HG02884 (cell line): Measurements from ENCODE around the gene PDYN.

Experiments
- ATAC-seq: cut with Tn5 transposase; IDR thresholded peaks from one replicate; pipeline ENCODE4 v1.9.1; 2021; ENCODE audit warnings: mild to moderate bottlenecking, moderate library complexity; ENCODE audit not compliant: unreplicated experiment

Gene PDYN

DNA sequence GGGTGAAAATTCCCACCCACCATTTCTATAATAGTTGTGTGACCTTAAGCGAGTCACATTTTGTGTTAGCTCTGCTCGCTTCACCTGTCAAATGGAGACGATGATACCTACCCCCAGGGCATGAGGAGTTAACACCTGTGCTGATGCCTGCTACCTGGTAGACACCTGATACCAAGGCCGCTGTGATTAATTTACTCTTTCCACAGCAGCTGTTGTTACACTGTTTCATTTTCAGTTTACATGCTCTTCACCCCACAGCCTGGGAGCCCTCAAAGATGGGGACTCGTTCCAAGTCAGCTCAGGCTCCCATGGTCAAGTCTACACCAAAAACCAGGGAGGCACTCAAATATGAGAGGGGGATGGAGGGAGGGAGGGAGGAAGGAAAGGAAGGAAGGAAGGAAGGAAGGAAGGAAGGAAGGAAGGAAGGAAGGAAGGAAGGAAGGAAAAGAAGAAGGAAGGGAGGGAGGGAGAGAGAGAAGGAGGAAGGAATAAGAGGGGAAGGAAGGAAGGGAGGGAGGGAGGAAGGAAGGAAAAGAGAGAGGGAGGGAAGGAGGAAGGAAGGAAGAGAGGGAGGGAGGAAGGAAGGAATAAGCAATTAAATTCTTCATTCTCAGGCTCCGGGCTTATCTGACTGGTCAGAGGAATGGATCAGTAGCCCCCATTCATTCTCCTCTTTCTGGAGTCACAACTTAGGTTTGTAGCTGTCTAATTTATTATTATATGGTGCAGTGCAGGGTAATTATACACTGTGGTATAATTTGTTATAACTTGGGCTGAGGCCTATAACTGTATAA is 40.9 kb downstream of the PDYN start:
- no peak for ATAC-seq

DNA sequence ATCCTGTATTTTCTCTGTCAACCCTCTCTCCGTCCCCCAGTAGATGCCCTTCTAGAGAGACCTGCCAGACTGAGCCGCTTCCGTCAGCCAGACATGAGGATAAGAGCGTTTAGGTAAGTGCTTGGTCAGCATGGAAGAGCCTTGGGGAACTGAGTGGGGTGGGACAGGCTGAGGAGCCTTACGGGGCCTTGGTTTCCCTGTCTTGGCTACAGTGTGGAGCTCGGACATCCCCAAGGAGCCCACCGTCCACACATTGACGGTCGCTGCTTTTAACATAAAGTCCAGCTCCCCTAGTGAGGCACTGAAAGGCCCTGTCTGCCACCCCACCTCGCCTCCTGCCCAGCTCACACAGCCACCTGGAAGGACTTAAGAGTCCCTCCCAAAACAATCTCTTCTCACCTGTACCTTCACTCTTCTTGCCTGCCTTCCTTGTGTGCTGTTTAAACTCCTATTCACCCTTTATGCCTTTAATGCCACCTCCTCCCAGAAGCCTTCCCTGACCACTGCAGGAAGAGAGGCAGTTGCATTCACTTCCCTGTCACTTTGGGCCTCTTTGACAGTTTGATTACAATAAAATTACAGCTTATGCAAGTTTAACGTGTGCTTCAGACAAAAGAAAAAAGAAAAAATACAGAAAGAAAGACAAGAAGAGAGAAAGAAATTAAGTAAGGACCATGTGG is 42.3 kb downstream of the PDYN start:
- no peak for ATAC-seq

DNA sequence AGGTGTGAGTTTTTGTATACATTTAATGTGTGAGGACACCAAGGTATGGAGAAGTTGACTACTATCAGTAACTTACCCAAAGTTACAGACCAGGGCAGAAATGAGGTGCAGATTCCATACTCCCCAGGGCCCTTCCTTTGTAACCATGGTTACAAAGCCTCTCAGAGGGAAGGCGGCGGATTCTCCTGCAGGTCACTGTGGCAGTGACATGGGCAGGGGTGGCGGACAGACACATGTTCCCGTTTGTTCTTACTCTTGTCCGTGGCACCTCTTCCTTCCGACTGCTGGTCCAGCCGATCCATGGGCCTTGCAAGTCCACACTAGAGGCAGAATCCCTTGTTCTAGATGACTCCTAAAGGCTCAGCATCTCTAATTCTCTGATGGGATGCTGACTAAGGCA is 43.0 kb downstream of the PDYN start:
- ATAC-seq: no peak

DNA sequence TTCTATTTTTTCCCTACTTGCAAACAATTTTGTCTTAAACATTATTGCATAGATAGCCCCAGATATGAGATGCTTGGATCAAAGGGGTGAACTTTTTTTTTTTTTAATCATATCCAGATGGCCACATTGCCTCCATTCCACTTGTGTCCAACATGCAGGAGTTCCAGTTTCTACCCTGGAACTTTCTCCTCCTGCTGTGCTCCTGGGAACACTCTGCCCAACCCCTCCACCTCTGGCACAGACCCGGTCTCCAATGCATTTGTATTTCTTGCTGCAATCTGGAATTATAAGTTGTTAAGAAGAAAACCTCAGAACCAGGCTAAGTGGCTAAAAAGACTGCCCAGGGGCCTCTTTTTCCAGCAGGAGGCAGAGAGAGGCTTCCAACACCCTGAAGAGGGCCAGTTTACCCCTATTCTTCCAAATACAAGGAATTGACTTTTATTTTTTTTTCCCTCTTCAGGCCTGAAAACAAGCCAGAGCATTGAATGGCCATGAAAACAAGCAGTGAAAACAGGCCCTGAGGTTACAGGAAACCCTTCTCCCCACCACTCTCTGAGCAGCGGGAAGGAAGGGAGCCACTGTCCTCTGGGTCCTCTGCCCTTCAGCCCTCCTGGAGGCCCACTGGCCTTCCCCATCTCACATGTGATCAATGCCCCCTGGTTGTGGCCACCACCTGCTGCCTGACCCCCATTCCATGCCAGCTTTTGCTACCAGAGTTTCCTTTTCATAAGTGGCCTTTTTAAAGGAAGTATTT is 44.3 kb downstream of the PDYN start:
- no peak for ATAC-seq

DNA sequence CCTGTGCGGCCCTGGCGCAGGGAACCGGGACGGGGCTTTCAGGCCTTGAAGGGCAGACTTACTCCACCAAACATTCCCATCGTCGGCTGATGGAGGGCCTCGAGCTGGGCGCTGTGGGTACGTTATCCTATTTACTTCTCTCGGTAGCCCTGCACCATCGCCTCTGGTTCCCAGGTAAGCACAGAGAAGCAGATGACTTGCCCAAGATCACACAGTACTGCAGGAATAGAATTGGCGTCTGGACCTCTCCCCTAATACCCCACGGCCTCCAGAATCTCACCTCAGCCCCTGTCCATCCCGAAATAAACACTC is 46.4 kb downstream of the PDYN start:
- ATAC-seq: no peak

DNA sequence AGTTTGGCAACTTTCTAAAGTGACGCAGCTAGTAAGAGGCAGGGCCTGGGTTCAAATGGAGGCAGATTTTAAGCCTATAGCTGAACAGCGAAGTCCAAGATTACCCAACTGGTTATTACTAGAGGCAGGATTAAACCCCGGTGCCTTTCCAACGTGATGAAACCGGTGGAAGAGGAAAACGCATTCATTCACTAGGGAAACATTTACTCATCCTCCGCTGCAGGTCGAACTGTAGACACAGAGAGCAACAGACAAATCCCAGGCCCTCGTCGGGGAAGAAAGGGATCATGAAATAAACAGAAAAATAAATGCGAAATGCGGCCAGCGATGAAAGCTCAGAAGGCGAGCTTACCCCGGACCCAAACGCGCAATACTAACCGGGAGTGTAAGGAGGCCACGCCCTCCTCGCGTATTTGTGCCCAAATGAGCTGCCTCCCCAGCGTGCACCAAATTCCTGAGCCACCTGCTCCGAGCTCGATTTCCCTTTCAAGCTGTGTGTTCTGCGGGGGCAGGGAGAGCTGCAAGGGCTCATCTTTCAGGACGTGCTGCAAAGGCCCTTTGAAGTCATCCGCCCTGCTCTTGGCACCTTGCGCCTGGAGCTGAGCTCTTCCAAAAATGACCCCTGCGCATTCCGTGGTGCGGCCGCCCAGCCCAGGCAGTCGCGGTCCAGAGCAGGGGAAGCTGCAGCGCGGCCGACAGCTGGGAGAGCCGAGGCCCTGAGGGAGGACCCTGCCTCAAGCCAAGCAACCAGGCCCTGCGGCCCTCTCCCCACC is 46.9 kb downstream of the PDYN start:
- ATAC-seq: no peak

DNA sequence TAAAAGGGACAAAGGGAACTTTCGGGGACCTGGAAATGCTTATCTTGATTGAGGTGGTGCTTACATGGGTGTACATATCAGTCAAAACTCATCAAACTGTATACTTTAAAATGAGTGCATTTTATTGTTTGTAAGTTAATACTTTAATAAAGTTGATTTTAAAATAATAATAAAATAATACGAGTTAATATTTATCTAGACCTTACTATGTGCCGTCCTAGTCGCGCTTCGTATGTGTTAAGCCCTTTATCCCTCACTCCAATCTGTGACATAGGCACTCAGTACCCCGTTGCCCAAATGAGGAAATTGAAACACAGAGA is 47.5 kb downstream of the PDYN start:
- no peak for ATAC-seq

DNA sequence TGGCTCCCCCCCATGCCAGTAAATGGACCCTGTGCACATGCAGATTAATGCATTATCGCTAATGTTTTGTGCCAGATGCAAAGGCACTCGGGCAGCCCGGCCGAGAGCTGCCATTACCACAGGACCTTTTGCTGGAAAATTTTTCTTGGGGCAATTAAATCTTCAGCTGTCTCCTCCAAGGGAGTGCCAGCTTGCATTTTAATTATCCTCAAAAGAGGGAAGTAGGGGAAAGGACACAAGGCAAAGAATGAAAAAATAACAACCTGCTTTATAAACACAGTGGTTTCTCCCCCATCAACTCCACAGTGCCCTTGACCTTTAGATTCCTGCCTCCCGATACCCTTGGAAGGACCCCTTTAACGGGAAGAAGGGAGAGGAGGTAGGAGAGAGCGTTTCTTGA is 48.2 kb downstream of the PDYN start:
- ATAC-seq: no peak

DNA sequence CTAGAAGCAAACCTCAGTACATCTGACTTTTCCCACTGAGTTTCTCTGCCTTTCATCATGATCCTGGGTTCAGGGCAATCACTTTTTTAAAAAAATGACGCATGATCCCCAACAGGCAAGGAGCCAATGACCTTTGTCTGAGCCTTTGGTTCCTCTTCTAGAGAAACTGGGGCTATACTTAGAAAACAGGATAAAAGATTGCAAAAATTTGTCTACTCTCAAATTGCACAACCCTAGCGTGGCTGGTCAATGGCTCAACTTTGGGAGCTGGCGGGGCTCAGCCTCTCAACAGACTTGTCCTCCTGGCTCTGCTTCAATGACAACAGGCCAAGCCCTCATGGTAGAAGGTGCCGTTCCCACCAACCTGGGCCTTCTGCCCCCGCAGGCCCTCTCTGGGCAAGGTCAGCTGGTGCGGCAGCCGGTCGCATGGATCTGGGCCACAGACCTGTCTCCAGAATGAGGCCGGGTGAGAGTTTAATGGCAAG is 48.7 kb downstream of the PDYN start:
- ATAC-seq: no peak

DNA sequence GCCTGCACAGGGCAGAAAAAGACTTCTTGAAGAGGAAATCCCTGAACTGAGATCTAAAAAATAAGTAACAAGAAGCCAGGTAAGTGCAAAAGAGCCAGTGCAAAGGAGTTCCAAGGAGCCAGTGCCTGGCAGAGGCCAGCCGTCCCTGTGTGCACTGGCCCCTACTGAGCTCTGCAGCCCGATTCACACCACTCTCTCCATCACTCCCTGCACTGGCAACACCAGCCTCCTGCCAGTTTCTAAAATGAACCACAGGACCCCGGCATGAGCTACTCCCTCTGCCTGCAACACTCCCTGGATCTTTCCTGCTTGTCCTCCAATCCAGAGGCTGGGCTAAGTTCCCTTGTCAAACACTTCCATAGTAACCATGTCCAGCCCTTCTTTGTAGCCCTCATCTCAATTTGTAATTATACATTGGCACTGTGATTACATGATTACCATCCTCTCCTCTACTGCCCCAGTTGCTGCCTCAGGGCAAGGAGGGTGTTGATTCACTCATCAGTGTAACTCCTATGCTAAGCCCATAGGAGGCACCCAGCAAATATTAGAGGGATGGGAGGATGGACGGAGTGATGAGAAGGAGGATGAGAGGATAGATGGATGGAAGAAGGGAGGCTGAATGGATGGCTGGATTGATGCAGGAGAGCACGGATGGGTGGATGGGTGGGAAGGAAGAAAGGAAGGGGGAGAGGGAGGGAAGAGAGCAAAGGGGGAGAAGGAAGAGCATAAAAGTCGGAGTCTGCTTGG is 49.3 kb downstream of the PDYN start:
- no peak for ATAC-seq

DNA sequence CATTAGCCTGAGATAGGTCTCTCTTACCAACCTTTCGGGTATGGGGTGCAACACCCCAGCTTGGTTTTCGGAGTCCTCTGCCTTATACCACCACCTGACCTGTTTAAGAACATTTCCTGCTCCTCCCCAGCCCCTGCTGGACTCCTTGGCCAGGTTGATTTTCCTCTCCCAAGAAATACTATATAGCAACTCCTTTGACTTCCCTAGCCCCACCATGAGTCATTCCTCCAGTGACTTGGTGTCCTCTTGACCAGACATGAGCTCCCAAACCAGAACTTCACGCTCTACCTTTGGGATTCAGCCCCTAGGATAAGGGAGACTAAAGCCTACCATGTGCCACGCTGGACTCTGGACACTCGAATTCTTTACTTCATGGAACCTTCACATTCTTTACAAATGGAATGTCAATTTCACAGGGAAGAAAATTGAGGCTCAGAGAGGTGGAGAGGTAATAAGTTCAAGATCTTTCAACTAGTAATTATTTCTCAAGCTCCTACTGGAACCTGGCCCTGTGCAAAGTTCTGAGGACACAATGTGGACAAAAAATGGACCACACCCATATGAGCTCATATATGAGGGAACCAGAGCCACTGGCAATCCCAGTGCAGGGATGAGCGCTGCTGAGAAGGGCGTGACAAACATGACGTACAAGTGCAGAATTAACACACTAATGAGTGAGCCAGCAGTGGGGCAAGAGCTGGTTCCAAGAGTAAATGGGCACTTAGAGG is 50.4 kb downstream of the PDYN start:
- ATAC-seq: no peak

DNA sequence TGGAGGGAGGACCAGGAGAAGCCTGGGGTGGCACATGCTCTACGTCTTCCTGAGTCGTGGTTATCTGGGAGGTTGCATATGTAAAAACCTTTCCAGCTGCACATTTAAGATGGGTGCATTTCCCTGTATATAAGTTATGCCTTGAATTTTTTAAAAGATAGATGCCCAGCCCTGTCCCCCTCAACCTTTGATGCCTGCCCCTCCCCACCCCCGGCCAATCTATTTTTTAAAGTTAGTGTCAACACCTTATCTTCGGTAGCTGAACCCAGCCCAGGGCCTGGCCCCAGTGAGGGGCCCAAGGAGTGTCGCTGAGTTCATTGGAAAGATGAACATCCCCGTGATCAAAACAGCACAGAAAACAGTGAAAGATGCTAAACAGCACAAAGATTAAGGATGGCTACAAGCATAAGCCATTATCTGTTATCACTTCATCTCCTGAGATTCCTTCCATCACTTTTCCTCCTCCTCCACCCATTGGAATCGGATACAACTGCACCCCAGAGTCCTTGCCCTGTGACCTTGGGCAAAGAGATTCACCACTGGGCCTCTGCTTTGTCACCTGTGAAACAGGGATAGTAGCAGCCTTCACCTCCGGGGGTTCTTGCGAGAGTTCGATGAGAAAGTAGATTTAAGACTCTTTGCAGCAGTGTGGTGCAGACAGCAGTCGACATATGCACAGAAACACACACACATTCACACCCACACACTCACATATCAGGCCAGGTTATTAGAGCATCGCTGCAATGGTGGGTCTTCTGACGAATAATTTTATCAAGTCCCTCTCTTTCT is 51.2 kb downstream of the PDYN start:
- ATAC-seq: no peak

DNA sequence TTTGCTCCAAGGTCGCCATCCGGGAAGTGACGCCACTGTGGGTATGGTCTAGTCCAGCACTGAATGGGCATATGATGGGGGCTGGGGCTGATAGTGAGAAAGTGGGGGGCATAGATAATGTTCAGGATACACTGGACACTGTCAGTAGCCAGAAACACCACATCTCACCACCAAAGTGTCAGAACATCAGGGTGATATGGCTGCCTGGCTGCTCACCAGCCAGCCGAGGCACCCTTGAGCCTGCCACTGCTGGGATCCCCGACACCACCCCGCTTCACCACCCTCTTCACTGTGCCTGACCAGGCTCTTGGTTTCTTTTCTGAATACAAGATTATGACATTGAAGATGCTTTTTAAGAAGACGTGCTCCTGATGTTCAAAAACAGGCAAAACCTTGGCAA is 51.8 kb downstream of the PDYN start:
- no peak for ATAC-seq

DNA sequence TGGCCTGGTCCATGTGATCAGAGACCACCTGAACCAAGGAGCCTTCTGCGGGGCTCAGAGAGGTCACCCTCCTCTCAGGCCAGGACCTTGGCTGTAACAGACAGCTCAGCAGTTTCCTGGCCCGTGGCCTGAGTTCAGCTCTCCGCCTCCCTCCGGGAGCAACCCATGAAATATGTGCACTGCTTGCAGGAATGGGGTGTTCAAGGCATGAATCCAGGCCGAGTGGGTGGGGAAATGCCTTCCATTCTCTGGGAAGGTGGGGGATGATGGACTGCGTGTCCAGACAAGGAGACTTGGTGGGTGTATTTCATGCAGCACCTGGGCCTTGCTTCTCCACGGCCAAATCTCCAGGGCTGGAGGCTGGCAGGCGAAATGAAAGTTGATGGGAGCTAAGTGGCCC is 52.6 kb downstream of the PDYN start:
- no peak for ATAC-seq

DNA sequence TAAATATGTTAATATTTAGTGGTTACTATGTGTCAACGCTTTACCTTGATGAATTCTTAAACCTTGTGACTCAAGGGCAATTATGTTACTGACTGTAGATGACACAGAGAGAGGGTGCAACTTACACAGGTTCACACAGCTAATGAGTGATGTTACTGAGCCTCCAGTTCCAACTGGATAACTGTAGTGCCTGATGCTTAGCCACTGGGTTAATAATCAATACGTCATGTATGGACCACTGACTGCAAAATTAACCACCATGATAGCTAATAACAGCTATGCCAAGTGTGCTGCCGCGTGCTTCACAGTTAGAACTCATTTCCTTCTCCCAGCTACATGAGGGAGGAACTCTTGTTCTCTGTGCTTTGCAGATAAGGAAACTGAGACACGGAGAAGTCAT is 53.3 kb downstream of the PDYN start:
- ATAC-seq: no peak

DNA sequence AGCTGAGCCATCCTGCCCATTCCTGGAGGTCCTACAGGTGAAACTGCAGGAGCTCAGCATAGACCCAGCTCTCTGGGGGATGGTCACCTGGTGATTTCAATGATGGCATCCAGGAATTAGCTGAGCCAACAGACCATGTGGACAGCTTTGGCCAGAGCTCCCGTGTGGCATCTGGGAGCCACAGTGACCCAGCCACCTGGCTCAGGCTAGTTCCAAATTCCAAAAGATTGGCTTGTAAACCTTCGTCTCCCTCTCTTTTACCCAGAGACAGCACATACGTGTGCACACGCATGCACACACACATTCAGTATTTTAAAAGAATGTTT is 54.6 kb downstream of the PDYN start:
- ATAC-seq: no peak

DNA sequence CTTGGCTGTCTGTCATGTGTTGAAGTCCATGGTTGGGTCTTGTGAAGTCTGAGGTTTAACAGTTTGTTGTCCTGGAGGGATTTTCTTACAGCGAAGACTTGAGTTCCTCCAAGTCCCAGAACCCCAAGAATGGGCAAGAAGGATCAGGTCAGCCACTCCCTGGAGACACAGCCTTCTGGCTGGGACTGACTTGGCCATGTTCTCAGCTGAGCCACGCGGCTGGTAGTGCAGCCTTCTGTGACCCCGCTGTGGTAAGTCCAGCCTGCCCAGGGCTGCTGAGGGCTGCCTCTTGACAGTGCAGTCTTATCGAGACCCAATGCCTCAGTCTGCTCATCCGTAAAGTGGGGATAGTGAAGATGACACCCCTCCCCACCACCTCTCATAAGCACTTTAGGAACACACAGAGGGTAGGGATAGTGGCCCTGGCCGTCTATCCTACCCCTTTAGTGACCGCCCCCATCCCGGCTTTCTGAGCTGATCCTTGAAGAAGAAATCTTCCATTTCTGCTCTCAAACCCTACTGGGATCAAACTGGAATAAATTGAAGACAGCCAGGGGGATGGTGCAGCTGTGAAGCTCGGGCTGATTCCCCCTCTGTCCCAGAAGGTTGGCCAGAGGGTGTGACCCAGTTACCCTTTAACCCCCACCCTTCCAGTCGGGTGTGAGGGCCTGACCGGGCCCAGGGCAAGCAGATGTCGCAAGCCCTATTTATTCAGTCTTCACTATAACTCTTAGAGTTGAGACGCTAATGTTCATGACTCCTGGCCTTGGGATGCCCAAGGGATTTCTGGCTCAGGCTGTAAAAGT is 55.2 kb downstream of the PDYN start:
- no peak for ATAC-seq

DNA sequence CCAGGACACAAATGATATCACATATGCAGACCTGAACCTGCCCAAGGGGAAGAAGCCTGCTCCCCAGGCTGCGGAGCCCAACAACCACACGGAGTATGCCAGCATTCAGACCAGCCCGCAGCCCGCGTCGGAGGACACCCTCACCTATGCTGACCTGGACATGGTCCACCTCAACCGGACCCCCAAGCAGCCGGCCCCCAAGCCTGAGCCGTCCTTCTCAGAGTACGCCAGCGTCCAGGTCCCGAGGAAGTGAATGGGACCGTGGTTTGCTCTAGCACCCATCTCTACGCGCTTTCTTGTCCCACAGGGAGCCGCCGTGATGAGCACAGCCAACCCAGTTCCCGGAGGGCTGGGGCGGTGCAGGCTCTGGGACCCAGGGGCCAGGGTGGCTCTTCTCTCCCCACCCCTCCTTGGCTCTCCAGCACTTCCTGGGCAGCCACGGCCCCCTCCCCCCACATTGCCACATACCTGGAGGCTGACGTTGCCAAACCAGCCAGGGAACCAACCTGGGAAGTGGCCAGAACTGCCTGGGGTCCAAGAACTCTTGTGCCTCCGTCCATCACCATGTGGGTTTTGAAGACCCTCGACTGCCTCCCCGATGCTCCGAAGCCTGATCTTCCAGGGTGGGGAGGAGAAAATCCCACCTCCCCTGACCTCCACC is 56.4 kb downstream of the PDYN start:
- no peak for ATAC-seq
